HG03108 (cell line): ENCODE results near the gene TTC1.
"Not testable (repeated sequence)": the region's sequence is repeated elsewhere in the genome, so short reads cannot be mapped to it uniquely, and the experiment has no call there.

Source experiments
- ATAC-seq: cut with Tn5 transposase; IDR thresholded peaks from one replicate; pipeline ENCODE4 v1.9.1; 2021; ENCODE audit warnings: moderate library complexity; ENCODE audit not compliant: unreplicated experiment

TTC1 gene

GRCh38 chr5:160008877-160009590, at the start of gene TTC1:
Gene TTC1 (plus strand): TSS chr5:160009139. CDS start chr5:160010529, 1,390 bp downstream.
- ATAC-seq: peak; percentile 100

DNA sequence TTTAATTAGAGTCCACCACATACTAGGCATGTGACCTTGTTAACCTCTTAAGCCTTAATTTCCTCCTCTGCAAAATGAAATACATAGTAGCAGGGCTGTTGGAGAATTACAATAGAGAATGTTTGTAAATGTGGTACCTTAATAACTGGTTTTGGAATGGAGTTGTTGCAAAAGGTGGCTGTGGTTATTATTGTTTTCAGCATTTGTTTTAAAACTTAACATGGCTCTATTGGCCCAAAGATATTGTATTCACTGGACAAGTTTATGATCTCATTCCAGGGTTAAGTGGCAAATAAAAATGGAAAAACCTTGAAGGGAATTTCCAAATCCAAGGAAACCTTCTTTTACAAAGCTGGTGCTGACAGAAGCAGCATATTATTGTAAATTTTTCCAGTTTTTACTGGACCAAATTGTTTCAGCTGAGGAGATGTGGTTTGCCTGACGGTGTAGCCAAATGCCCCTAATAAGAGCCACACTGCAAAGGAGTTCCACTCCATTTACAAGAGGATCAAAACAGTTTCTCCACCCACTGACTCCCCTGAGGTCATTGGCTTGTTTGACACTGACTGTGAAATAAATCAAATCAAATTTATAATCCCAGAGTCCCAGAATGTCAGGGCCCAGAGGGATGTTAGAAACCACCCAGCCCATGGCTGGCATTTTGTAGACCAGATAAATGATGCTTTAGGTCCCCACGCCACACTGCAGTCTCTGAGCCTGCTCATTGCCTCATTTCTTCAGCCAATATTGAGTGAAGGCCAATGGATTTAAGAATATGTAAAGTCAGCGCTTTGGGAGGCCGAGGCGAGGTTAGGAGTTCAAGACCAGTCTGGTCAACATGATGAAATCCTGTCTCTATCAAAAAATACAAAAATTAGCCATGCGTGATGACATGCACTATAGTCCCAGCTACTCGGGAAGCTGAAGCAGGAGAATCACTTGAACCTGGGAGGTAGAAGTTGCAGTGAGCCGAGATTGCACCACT, 47.5 kb upstream of the TTC1 start:
- ATAC-seq: no peak

DNA sequence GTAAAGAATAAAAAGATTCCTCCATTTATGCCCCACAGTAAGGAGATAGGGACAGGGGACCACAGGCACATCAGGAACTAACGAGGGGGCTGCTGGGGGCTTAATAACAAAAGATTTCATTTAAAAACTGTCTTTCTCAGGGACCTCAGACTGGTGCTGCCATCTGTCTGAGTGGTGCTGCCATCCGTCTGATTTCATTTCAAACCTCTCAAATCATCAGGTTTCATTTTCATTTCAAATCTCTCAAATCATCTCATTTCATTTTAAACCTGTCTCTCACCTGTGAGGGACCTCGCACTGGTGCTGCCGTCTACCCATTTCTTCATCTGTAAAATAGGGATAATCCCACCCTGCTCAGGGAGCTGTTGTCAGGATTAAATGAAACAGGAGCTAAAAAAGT, 46.7 kb upstream of the TTC1 start:
- ATAC-seq: no peak

- no peak for ATAC-seq
Measured at GRCh38 chr5:159963935-159964334, 45.0 kb upstream of the TTC1 start.

DNA sequence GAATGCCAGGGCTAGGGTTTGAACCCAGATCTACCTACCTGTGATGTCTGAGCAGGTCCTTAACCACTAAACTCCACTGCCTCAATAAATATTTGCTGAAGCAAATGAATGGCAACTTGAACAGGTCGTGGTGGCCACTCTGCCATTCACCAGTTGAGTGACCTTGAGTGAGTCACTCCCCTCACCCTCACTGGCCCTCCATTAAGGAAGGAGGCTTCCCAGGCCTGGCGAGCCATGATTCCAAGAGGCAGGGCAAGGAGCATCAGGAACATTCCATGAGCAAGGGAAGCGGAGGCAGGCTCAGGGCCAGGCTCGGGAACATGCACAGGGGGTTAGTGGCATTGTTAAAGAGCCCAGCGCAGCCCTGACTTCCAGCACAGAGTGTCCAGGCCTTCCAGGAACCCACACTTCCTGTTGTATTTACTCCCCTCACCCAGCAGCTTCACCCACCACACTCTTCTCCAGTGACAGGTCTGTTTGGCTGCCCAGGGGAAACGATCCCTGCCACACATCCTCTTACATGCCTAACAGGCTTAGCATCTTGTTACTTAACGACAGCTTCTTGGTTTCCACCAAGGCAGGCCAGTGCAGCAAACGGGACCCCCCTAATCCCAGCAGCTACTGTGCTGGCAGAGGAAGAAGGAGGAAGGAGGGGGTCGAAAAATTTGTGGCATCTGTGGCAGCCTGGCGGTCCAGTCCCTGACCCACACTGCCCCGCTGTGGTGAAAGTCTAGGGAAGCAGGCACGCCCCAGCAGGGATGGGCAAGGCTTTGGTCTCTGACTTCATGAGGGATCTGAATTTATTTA, 43.7 kb upstream of the TTC1 start:
- no peak for ATAC-seq

DNA sequence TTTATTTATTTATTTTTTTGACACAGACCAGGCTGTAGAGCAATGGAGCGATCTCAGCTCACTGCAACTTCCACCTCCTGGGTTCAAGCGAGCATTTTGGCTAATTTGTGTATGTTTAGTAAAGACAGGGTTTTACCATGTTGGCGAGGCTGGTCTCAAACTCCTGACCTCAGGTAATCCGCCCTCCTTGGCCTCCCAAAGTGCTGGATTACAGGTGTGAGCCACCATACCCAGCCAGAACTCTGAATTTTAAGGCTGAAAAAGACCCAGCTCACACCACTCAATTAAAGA, 43.2 kb upstream of the TTC1 start:
- ATAC-seq: not testable (repeated sequence)

GRCh38 chr5:159969966-159970365, 39.0 kb upstream of the TTC1 start:
- no peak for ATAC-seq

- no peak for ATAC-seq
Measured at GRCh38 chr5:159971038-159971437, 37.9 kb upstream of the TTC1 start.

DNA sequence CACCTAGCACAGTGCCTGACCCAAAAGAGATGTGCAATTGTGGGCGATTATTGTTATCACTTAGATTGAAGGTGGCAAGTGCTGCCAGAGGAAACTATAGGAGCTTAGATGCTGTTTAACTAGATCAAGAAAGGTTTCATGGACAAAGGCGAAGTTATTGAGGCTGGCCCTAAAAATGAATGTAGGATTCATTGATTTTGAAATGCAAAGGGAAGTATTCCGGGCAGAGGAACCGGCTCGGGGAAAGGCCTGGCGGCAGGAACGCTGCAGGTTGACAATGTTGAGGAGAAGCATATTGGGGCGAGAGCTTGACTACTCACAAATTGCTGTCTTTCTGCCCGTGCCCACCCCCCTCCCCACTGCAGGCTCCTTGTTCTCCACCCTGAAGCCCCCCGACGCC, 37.4 kb upstream of the TTC1 start:
- no peak for ATAC-seq

GRCh38 chr5:159971931-159972461, 36.9 kb upstream of the TTC1 start:
- ATAC-seq: no peak

GRCh38 chr5:159972538-159973362, 36.2 kb upstream of the TTC1 start:
- no peak for ATAC-seq

- no peak for ATAC-seq
Measured at GRCh38 chr5:159975462-159976019, 33.4 kb upstream of the TTC1 start.

GRCh38 chr5:159976921-159977320, 32.0 kb upstream of the TTC1 start:
- ATAC-seq: no peak

GRCh38 chr5:159978358-159978757, 30.6 kb upstream of the TTC1 start:
- no peak for ATAC-seq

DNA sequence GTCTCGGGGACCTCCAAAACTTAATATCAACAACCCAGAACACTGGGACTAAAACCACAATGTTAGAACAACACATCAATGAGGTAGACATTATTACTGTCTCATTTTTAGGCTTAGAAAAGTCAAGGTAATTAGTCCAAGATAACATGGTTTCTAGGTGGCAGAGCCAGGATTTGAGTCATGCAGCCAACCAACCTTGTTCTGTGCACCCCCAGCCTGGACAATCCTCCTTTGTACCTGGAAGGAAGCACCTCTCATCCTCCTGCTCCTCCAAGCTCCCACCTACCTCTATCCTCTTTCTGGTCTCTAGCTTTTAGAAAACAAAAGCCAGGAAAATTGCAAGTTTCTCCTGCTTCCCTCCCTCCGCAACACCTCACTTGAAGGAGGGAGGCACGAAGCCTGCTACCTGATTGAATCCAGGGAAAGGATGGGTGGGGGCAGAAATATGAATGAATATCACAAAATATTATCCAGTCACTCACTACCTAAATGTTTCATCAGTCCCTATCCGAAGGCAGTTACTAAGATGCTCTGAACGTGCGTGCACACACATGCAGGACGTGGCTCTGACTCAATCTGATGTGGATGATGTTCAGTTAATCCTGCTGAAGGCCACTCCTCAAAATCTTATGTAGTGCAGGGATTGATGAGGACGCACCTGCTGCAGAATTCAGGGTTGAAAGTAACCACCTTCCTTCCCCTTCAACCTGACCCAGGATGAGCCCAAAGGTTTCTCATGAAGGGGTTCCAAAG, 26.3 kb upstream of the TTC1 start:
- no peak for ATAC-seq

GRCh38 chr5:159987031-159987674, 21.8 kb upstream of the TTC1 start:
- peak; percentile 90 for ATAC-seq

GRCh38 chr5:159990506-159990905, 18.4 kb upstream of the TTC1 start:
- no peak for ATAC-seq

DNA sequence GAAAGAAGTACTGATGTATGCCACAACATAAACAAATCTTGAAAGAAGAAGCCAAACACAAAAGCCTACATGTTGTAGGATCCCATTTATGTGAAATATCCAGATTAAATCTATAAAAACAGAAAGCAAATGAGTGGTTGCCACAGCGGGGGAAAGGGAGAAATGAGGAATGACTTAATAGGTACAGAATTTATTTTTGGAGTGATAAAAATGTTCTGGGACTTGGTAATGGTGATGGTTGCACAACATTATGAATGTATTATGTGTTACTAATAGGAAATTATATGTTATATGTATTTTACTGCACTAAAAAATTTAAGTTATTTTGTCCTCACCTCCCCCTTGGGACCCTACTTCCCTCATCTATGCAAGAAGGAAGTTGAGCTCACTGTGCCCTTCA, 16.4 kb upstream of the TTC1 start:
- ATAC-seq: no peak

DNA sequence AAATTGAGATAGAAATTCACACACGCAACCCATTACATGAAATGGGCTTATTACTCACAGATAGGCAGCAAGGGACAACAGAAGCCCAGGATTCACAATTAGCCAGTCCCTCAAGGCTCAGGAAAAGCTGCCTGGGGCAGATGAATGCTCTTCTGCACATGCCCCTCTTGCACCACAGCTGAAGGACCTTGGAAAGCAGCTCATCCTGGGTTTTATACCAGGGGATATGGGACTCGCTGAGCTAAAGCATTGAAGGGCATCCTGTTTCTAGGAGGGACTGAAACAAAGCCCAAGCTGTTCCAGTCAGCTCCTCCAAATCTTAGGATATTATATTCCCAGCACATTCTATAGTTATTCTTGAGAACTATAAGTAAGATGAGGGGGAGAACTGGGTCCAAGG, 15.7 kb upstream of the TTC1 start:
- no peak for ATAC-seq
